Loucy (cell line): ENCODE measurements around the gene TARS2.

Experiments used
- H2AFZ ChIP-seq: fragments of 200-600 bp; sonication (generic); 2 replicates; pipeline ENCODE4 v1.6.0; 2016; ENCODE audit warnings: antibody characterized with exemption, mild to moderate bottlenecking, low read length, moderate library complexity
- H3F3A ChIP-seq: fragments of 200-600 bp; 2 replicates; pipeline ENCODE4 v1.6.0; 2016; ENCODE audit warnings: antibody characterized with exemption, low read depth, mild to moderate bottlenecking
- H3K27me3 ChIP-seq: fragments of 200-600 bp; sonication (generic); 2 replicates; pipeline ENCODE4 v1.6.1; 2014; ENCODE audit warnings: low read length, mild to moderate bottlenecking; ENCODE audit not compliant: insufficient read depth, poor library complexity, severe bottlenecking
- H3K36me3 ChIP-seq: fragments of 200-600 bp; sonication (generic); 2 replicates; pipeline ENCODE4 v1.6.1; 2016; ENCODE audit warnings: low read length; ENCODE audit not compliant: insufficient read depth
- H3K4me1 ChIP-seq: fragments of 200-600 bp; sonication (generic); 2 replicates; pipeline ENCODE4 v1.5.1; 2014; ENCODE audit warnings: low read length, mild to moderate bottlenecking; ENCODE audit not compliant: insufficient read depth, poor library complexity, severe bottlenecking
- H3K4me2 ChIP-seq: fragments of 200-600 bp; sonication (generic); 2 replicates; pipeline ENCODE4 v1.6.0; 2014; ENCODE audit warnings: antibody characterized with exemption, low read length, low read depth, mild to moderate bottlenecking; ENCODE audit not compliant: poor library complexity, severe bottlenecking
- H3K4me3 ChIP-seq: fragments of 200-600 bp; sonication (generic); 2 replicates; pipeline ENCODE4 v1.5.1; 2014; ENCODE audit warnings: low read length, mild to moderate bottlenecking, mixed read lengths; ENCODE audit not compliant: poor library complexity, severe bottlenecking
- H3K79me2 ChIP-seq: fragments of 200-600 bp; sonication (generic); 2 replicates; pipeline ENCODE4 v1.6.1; 2014; ENCODE audit warnings: low read length; ENCODE audit not compliant: insufficient read depth
- H3K9ac ChIP-seq: fragments of 200-600 bp; sonication (generic); 2 replicates; pipeline ENCODE4 v1.6.0; 2014; ENCODE audit warnings: mild to moderate bottlenecking, low read depth, low read length, moderate library complexity; ENCODE audit not compliant: poor library complexity, severe bottlenecking
- H3K9me2 ChIP-seq: fragments of 200-600 bp; sonication (generic); replicated peaks from 2 replicates; pipeline ENCODE4 v1.6.1; 2016; ENCODE audit warnings: low read depth, low read length, mixed read lengths
- H3K9me3 ChIP-seq: fragments of 200-600 bp; sonication (generic); 2 replicates; pipeline ENCODE4 v1.6.1; 2014; ENCODE audit warnings: mild to moderate bottlenecking, antibody characterized with exemption, low read length, low read depth; ENCODE audit not compliant: insufficient read depth
- H4K20me1 ChIP-seq: fragments of 200-600 bp; sonication (generic); 2 replicates; pipeline ENCODE4 v1.6.0; 2014; ENCODE audit warnings: antibody characterized with exemption, low read length, mild to moderate bottlenecking; ENCODE audit not compliant: insufficient read depth, poor library complexity, severe bottlenecking
- CTCF ChIP-seq: fragments of 200-600 bp; sonication (generic); conservative IDR thresholded peaks from 2 replicates; pipeline ENCODE4 v1.5.1; 2014; ENCODE audit warnings: mild to moderate bottlenecking, antibody characterized with exemption, low read length
- EZH2phosphoT487 ChIP-seq: fragments of 200-600 bp; IDR thresholded peaks from 2 replicates; pipeline ENCODE4 v1.6.1; 2018; ENCODE audit warnings: antibody characterized with exemption, mild to moderate bottlenecking, moderate library complexity, borderline replicate concordance

The TARS2 gene

GRCh38 chr1:150469291-150469690, 17.9 kb upstream of the TARS2 start:
- Histone ChIP-seq H2AFZ (no peak overlapping the region), H3K4me3 (no peak overlapping the region), H4K20me1 (no peaks in the 10 kb centered on the region), H3K36me3 (peaks cover 83% of the 10 kb centered on the region; the same call in 1 of the 2 replicates), H3K4me1 (no peaks in the 10 kb centered on the region), H3K27me3 (no peaks in the 10 kb centered on the region), H3K9me2 (no peaks in the 10 kb centered on the region), H3K9ac (no peak overlapping the region), H3F3A (no peaks in the 10 kb centered on the region), H3K79me2 (no peaks in the 10 kb centered on the region), H3K4me2 (no peak overlapping the region), H3K9me3 (no peaks in the 10 kb centered on the region)
- TF ChIP-seq EZH2phosphoT487 (no peak), CTCF (no peak)

GRCh38 chr1:150472601-150473200, 14.5 kb upstream of the TARS2 start:
- Histone ChIP-seq H3K9me3 (no peaks in the 10 kb centered on the region), H3K4me3 (no peak overlapping the region), H3K4me2 (no peak overlapping the region), H3K27me3 (no peaks in the 10 kb centered on the region), H3K4me1 (no peaks in the 10 kb centered on the region), H3K9me2 (no peaks in the 10 kb centered on the region), H3K36me3 (peaks cover 55% of the 10 kb centered on the region; the same call in 1 of the 2 replicates), H2AFZ (no peak overlapping the region), H3K9ac (no peak overlapping the region), H3F3A (no peaks in the 10 kb centered on the region; the same call in 1 of the 2 replicates), H3K79me2 (no peaks in the 10 kb centered on the region), H4K20me1 (no peaks in the 10 kb centered on the region)
- TF ChIP-seq CTCF = no peak
- no peak for TF ChIP-seq EZH2phosphoT487

GRCh38 chr1:150473659-150474058, 13.6 kb upstream of the TARS2 start:
- H3K36me3 ChIP-seq = peaks cover 50% of the 10 kb centered on the region; the same call in 1 of the 2 replicates

More at GRCh38 chr1:150473659-150474058, 13.6 kb upstream of the TARS2 start:
- Histone ChIP-seq H3K9me2 (no peaks in the 10 kb centered on the region), H2AFZ (no peak overlapping the region), H3K27me3 (no peaks in the 10 kb centered on the region), H3K79me2 (no peaks in the 10 kb centered on the region), H3K9ac (no peak overlapping the region), H3K9me3 (no peaks in the 10 kb centered on the region), H3K4me2 (no peak overlapping the region), H3K4me3 (no peak overlapping the region), H3K4me1 (no peaks in the 10 kb centered on the region), H3F3A (no peaks in the 10 kb centered on the region; the same call in 1 of the 2 replicates), H4K20me1 (no peaks in the 10 kb centered on the region)
- TF ChIP-seq EZH2phosphoT487 = no peak
- no peak for TF ChIP-seq CTCF
